ENCODE measurements around the gene UPF2. TPM values are rescaled to one million over a fixed set of nuclear protein-coding genes. Genes with fewer than 3 reads are reported as not detected.
A peak's percentile ranks its signal among the peaks of the same experiment; 100 is the strongest.

Gene UPF2
- total and polyA plus RNA-seq, 2 of the 4 experiments (the other 2 are of a cell fraction) = 9.2 to 14.3 TPM

- POLR2A ChIA-PET (ENCODE audit: unreplicated experiment) = no interaction called here
- H3K4me1 ChIP-seq (ENCODE audit: control insufficient read depth, insufficient read depth, low read length) = no peaks in the 10 kb centered on the region
- H3K27me3 ChIP-seq (ENCODE audit: control insufficient read depth, insufficient read depth, low read length) = no peaks in the 10 kb centered on the region
- no peak overlapping the region for H4K5ac ChIP-seq (ENCODE audit: low read depth, low read length)
- H3K56ac ChIP-seq (ENCODE audit: extremely low read depth, insufficient read depth, low read length) = no peak overlapping the region
- no peak overlapping the region for H2BK120ac ChIP-seq (ENCODE audit: low read depth, low read length)
- H2AK5ac ChIP-seq (ENCODE audit: low read depth, low read length) = no peak overlapping the region
- H2AK9ac ChIP-seq (replicated peaks; ENCODE audit: low read depth, low read length, poor library complexity) = peak overlapping the region; percentile 5
- dilution Hi-C loops (cut with HindIII; ENCODE audit: low sequenced_read_pairs, unreplicated experiment) (no loop called here), in situ Hi-C loops (cut with MboI; ENCODE audit: low sequenced_read_pairs) (no loop called here), intact Hi-C loops (cut with micrococcal nuclease) (no loop called here)
- no peaks in the 10 kb centered on the region for H4K20me1 ChIP-seq (ENCODE audit: insufficient read depth, low read length)
- H3K9me3 ChIP-seq (ENCODE audit: control insufficient read depth, insufficient read depth, low read length) = no peaks in the 10 kb centered on the region
- H2BK15ac ChIP-seq (ENCODE audit: low read depth, low read length) = no peak overlapping the region
- no peak overlapping the region for H3K18ac ChIP-seq (ENCODE audit: low read depth, low read length)
- H3K14ac ChIP-seq (replicated peaks; ENCODE audit: low read depth, low read length) = no peak overlapping the region
- no peak overlapping the region for H3K4ac ChIP-seq (ENCODE audit: low read depth, low read length)
- no peak overlapping the region for H4K91ac ChIP-seq (ENCODE audit: insufficient read depth, low read depth, low read length)
- H3K79me1 ChIP-seq (ENCODE audit: low read depth in 1 of 2, low read length in 2 of 2) = no peaks in the 10 kb centered on the region
- no peak overlapping the region for H3K9ac ChIP-seq (ENCODE audit: low read depth, low read length)
- H3K23ac ChIP-seq (ENCODE audit: low read depth, low read length) = no peak overlapping the region
- ATAC-seq (ENCODE audit: low read depth) (no peak), DNase-seq (no peak)
- CTCF ChIA-PET = no interaction called here
- H3K9me1 ChIP-seq (ENCODE audit: insufficient read depth, low read length) = 0 out of 2 replicates have a peak, but pooled peaks cover 5% of the 10 kb centered on the region
- no peak for TF ChIP-seq USF2 (IDR thresholded peaks at IDR 0.05; ENCODE audit: low read depth, low read length)
- TF ChIP-seq FOS (IDR thresholded peaks at IDR 0.05; ENCODE audit: low read depth, low read length) = no peak
- no peaks in the 10 kb centered on the region for H3K36me3 ChIP-seq (ENCODE audit: control insufficient read depth, insufficient read depth, low read length)
- H2BK20ac ChIP-seq (ENCODE audit: low read depth, low read length) = no peak overlapping the region
- no TSS peak for BruUV-seq (replicated peaks)
- no peak overlapping the region for H4K8ac ChIP-seq (ENCODE audit: low read depth in 2 of 2, low read length in 2 of 2)
- no peak overlapping the region for H3K4me2 ChIP-seq (ENCODE audit: low read depth, low read length)
- no peak overlapping the region for H3K27ac ChIP-seq (ENCODE audit: insufficient read depth, low read length)
- H2AFZ ChIP-seq (replicated peaks; ENCODE audit: low read length, poor library complexity) = no peak overlapping the region
- H2BK5ac ChIP-seq (ENCODE audit: low read depth, low read length, poor library complexity, severe bottlenecking) = no peak overlapping the region
- 71% methylated on average over 8 of the region's 16 CpGs; no CpG with 5 or more reads in 1 of the 2 experiments for WGBS, 2 experiments (ENCODE audit: extremely low coverage in 2 of 2, insufficient read length in 1 of 2)
- no peak overlapping the region for H3K4me3 ChIP-seq (ENCODE audit: insufficient read depth, low read depth, low read length)
Observed at GRCh38 chr10:11887381-11888227, 155.0 kb downstream of the UPF2 start.
